Muscle of leg (tissue), 11 donors: Measurements from ENCODE around the gene KIRREL3. TPM values are rescaled to one million over a fixed set of nuclear protein-coding genes. Genes with fewer than 3 reads are reported as not detected.

Experiments
- DNase-seq: peaks from one replicate; pipeline ENCODE4 v3.0.0; 2013
- H3K27ac ChIP-seq: one replicate; pipeline ENCODE4 v1.5.1; 2013; ENCODE audit warnings: mild to moderate bottlenecking, low read length, control low read depth
- H3K27me3 ChIP-seq: one replicate; pipeline ENCODE4 v1.6.1; 2013; ENCODE audit warnings: low read length; ENCODE audit not compliant: control insufficient read depth, insufficient read depth
- H3K36me3 ChIP-seq: one replicate; pipeline ENCODE4 v1.6.1; 2013; ENCODE audit warnings: low read length; ENCODE audit not compliant: control insufficient read depth, insufficient read depth
- H3K4me1 ChIP-seq: one replicate; pipeline ENCODE4 v1.6.1; 2013; ENCODE audit warnings: low read length; ENCODE audit not compliant: control insufficient read depth, insufficient read depth
- H3K4me3 ChIP-seq: one replicate; pipeline ENCODE4 v1.5.1; 2013; ENCODE audit warnings: low read length, control low read depth
- H3K9me3 ChIP-seq: replicated peaks from 2 replicates; pipeline ENCODE4 v1.6.1; 2013; ENCODE audit warnings: low read depth, low read length; ENCODE audit not compliant: control insufficient read depth
- WGBS: methylation state at CpG from one replicate; pipeline ENCODE4 v1.1.5; 2013; ENCODE audit warnings: missing lambda C conversion rate; ENCODE audit not compliant: insufficient coverage; 5-methylcytosine and 5-hydroxymethylcytosine counted together
- polyA plus RNA-seq, 8 donors: library from polyadenylated mRNA; unstranded; fragments of 120-200 nt; gene quantifications; one replicate each; pipeline versions ENCODE4 v1.2.1 to v1.2.3, GENCODE V29; 2013; ENCODE audit warnings: inconsistent platforms in 1 of 8, low replicate concordance in 1 of 8; ENCODE audit not compliant: insufficient read length in 8 of 8, insufficient read depth in 1 of 8
- total RNA-seq: library from RNA; stranded (reverse); fragments of 120-200 nt; gene quantifications from one replicate; pipeline ENCODE4 v1.2.4, GENCODE V29; 2013

KIRREL3 gene
- total and polyA plus RNA-seq, 9 donors = 0.27 to 1.8 (median 0.93) TPM

- no peaks in the 10 kb centered on the region for H3K36me3 ChIP-seq
- DNase-seq = no peak
- no peaks in the 10 kb centered on the region for H3K9me3 ChIP-seq
- H3K4me3 ChIP-seq = no peak overlapping the region
- peaks cover 22% of the 10 kb centered on the region for H3K4me1 ChIP-seq
- WGBS = no CpG with 5 or more reads among the region's 1 CpG
- no peak overlapping the region for H3K27ac ChIP-seq
- peaks cover 16% of the 10 kb centered on the region for H3K27me3 ChIP-seq
These were observed 372.1 kb downstream of the KIRREL3 start for GRCh38 chr11:126628450-126628789.

- Histone ChIP-seq H3K27ac (no peak overlapping the region), H3K4me3 (no peak overlapping the region), H3K36me3 (no peaks in the 10 kb centered on the region), H3K27me3 (peaks cover 14% of the 10 kb centered on the region), H3K4me1 (peaks cover 22% of the 10 kb centered on the region), H3K9me3 (no peaks in the 10 kb centered on the region)
- DNase-seq = no peak
- WGBS = 78% methylated on average over 7 of the region's 7 CpGs
These were observed 373.1 kb downstream of the KIRREL3 start for GRCh38 chr11:126627421-126627820.

GRCh38 chr11:126624506-126624905 is 376.1 kb downstream of the KIRREL3 start:
- Histone ChIP-seq H3K27ac (no peak overlapping the region), H3K36me3 (no peaks in the 10 kb centered on the region)
- 68% methylated on average over 5 of the region's 7 CpGs for WGBS

GRCh38 chr11:126619516-126619915 is 381.1 kb downstream of the KIRREL3 start:
- Histone ChIP-seq H3K9me3 (no peaks in the 10 kb centered on the region), H3K27ac (no peak overlapping the region), H3K36me3 (no peaks in the 10 kb centered on the region), H3K27me3 (peaks cover 19% of the 10 kb centered on the region), H3K4me3 (no peak overlapping the region), H3K4me1 (no peaks in the 10 kb centered on the region)
- DNase-seq = no peak
- WGBS = 84% methylated on average over 3 of the region's 3 CpGs

More at GRCh38 chr11:126624506-126624905, 376.1 kb downstream of the KIRREL3 start:
- Histone ChIP-seq H3K4me3 (no peak overlapping the region), H3K4me1 (peaks cover 22% of the 10 kb centered on the region), H3K27me3 (peaks cover 12% of the 10 kb centered on the region), H3K9me3 (no peaks in the 10 kb centered on the region)
- DNase-seq = no peak

- H3K36me3 ChIP-seq = no peaks in the 10 kb centered on the region
- H3K27ac ChIP-seq = no peak overlapping the region
- H3K4me3 ChIP-seq = no peak overlapping the region
- no peak for DNase-seq
- WGBS = 79% methylated on average over 9 of the region's 11 CpGs
- peaks cover 12% of the 10 kb centered on the region for H3K27me3 ChIP-seq
- no peaks in the 10 kb centered on the region for H3K9me3 ChIP-seq
- H3K4me1 ChIP-seq = no peaks in the 10 kb centered on the region
These were observed 384.7 kb downstream of the KIRREL3 start for GRCh38 chr11:126615845-126616244.

- no peak overlapping the region for H3K27ac ChIP-seq
- DNase-seq = no peak
- no peaks in the 10 kb centered on the region for H3K9me3 ChIP-seq
- H3K4me3 ChIP-seq = no peak overlapping the region
- no peaks in the 10 kb centered on the region for H3K36me3 ChIP-seq
- no peaks in the 10 kb centered on the region for H3K4me1 ChIP-seq
- 92% methylated on average over 2 of the region's 4 CpGs for WGBS
- H3K27me3 ChIP-seq = peaks cover 25% of the 10 kb centered on the region
These were observed 387.3 kb downstream of the KIRREL3 start for GRCh38 chr11:126613272-126613671.

- DNase-seq = peak; percentile 58
- no peak overlapping the region for H3K4me3 ChIP-seq
- H3K9me3 ChIP-seq = no peaks in the 10 kb centered on the region
- no peaks in the 10 kb centered on the region for H3K36me3 ChIP-seq
- peaks cover under 1% of the 10 kb centered on the region for H3K4me1 ChIP-seq
- peaks cover 30% of the 10 kb centered on the region for H3K27me3 ChIP-seq
- 50% methylated on average over 3 of the region's 8 CpGs for WGBS
- no peak overlapping the region for H3K27ac ChIP-seq
These were observed 387.9 kb downstream of the KIRREL3 start for GRCh38 chr11:126612671-126613070.

GRCh38 chr11:126611438-126611837 is 389.1 kb downstream of the KIRREL3 start:
- Histone ChIP-seq H3K4me1 (peaks cover 9% of the 10 kb centered on the region), H3K27me3 (peaks cover 39% of the 10 kb centered on the region), H3K9me3 (no peaks in the 10 kb centered on the region), H3K36me3 (no peaks in the 10 kb centered on the region), H3K4me3 (no peak overlapping the region), H3K27ac (no peak overlapping the region)
- no peak for DNase-seq
- WGBS = 88% methylated on average over 8 of the region's 8 CpGs

GRCh38 chr11:126608658-126609057 is 391.9 kb downstream of the KIRREL3 start:
- WGBS = 33% methylated on average over 1 of the region's 1 CpG
- H3K27ac ChIP-seq = no peak overlapping the region
- peaks cover 35% of the 10 kb centered on the region for H3K27me3 ChIP-seq
- no peak overlapping the region for H3K4me3 ChIP-seq
- no peaks in the 10 kb centered on the region for H3K9me3 ChIP-seq
- no peaks in the 10 kb centered on the region for H3K36me3 ChIP-seq
- no peak for DNase-seq
- H3K4me1 ChIP-seq = peaks cover 9% of the 10 kb centered on the region

- H3K36me3 ChIP-seq = no peaks in the 10 kb centered on the region
- H3K4me3 ChIP-seq = no peak overlapping the region
- no peaks in the 10 kb centered on the region for H3K9me3 ChIP-seq
- peaks cover 9% of the 10 kb centered on the region for H3K4me1 ChIP-seq
- H3K27me3 ChIP-seq = peaks cover 35% of the 10 kb centered on the region
- no peak overlapping the region for H3K27ac ChIP-seq
- no peak for DNase-seq
- 49% methylated on average over 12 of the region's 19 CpGs for WGBS
These were observed 392.6 kb downstream of the KIRREL3 start for GRCh38 chr11:126607776-126608541.
